ENCODE results near the gene CCM2L.

DNA sequence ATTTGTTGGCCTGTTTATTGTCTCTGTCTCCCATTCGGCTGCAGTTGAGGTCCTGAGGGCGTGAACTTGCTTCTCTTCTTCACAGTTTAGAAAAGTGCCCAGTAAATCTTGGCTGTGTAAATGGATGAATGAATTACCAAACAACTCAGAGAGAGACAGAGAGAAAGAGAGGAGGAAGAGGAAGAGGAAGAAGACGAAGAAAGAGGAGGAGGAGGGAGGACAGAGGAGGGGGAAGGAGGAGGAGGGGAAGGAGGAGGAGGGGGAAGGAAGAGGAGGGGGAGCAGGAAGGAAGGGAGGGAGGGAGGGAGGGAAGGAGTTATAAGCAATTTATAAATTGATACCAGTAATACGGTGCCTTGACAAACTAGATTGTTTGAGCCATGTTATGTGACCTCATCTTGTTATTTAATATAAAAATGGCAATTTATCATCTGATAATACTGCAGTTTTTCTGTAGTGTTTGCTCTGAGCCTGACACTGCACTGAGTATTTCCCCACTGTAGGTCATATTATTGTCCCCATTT, 60.5 kb downstream of the CCM2L start:
- TF ChIP-seq, protein P1, sequence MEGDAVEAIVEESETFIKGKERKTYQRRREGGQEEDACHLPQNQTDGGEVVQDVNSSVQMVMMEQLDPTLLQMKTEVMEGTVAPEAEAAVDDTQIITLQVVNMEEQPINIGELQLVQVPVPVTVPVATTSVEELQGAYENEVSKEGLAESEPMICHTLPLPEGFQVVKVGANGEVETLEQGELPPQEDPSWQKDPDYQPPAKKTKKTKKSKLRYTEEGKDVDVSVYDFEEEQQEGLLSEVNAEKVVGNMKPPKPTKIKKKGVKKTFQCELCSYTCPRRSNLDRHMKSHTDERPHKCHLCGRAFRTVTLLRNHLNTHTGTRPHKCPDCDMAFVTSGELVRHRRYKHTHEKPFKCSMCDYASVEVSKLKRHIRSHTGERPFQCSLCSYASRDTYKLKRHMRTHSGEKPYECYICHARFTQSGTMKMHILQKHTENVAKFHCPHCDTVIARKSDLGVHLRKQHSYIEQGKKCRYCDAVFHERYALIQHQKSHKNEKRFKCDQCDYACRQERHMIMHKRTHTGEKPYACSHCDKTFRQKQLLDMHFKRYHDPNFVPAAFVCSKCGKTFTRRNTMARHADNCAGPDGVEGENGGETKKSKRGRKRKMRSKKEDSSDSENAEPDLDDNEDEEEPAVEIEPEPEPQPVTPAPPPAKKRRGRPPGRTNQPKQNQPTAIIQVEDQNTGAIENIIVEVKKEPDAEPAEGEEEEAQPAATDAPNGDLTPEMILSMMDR (IDR thresholded peaks at IDR 0.05; ENCODE audit: insufficient read depth, low read length, poor library complexity, severe bottlenecking), result no peak
- no peak for TF ChIP-seq EZH2phosphoT487 (conservative IDR thresholded peaks at IDR 0.05; ENCODE audit: low read length)
